Tibial nerve (tissue), 4 donors: ENCODE data around the gene PLD3.

Experiments used
- EP300 ChIP-seq, 2 donors: sonication (generic); formaldehyde crosslinking; IDR thresholded peaks; one replicate each; pipeline ENCODE4 v1.6.1; 2017; ENCODE audit warnings: antibody characterized with exemption in 2 of 2, mild to moderate bottlenecking in 1 of 2
- POLR2A ChIP-seq, 2 donors: fragments of 450-650 bp; IDR thresholded peaks; one replicate each; pipeline ENCODE4 v1.6.1; 2017; ENCODE audit warnings: antibody characterized with exemption in 2 of 2, mild to moderate bottlenecking in 2 of 2, moderate library complexity in 2 of 2
- TF ChIP-seq, protein P1 (sequence below), 5 experiments: fragments of 200-600 bp in 3 of 5; fragments of 450-650 bp in 2 of 5; sonication (generic) in 3 of 5; IDR thresholded peaks; one replicate each; pipeline ENCODE4 v1.5.1; 2016 to 2019; ENCODE audit warnings: antibody characterized with exemption in 5 of 5, mild to moderate bottlenecking in 3 of 5, moderate library complexity in 2 of 5

DNA sequence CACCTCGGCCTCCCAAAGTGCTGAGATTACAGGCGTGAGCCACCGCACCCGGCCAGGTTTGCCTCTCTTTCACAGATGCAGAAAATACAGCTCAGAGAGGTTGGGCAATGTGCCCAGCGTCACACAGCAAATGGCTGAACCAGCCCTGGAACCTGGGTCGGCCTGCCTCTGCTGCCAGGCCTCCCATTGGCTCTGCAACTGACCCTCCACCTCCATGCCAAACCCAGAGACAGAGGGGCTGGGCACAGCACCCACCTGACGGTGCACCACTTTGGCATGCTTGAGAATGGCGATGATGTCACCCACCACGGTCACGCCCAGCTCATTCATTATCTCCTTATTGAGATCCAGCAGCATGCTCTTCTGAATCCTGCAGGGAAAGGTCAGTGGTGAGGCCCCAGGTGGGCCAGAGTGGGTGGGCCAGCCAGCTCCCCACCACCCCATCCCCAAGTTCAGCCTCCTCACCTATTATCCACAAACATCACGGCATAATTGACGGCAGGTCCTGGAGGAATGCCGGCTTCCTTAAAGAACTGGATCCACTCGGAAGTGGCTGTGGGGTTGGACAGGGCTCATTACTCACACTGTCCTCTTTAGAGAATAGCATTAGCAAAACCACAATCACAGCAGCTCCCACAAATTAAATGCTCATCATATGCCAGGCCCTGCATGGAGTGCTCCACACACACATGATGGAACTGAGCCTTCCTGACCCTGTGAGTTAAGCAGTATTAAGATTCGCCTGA lies 12.5 kb upstream of the PLD3 start:
- TF ChIP-seq, protein P1, sequence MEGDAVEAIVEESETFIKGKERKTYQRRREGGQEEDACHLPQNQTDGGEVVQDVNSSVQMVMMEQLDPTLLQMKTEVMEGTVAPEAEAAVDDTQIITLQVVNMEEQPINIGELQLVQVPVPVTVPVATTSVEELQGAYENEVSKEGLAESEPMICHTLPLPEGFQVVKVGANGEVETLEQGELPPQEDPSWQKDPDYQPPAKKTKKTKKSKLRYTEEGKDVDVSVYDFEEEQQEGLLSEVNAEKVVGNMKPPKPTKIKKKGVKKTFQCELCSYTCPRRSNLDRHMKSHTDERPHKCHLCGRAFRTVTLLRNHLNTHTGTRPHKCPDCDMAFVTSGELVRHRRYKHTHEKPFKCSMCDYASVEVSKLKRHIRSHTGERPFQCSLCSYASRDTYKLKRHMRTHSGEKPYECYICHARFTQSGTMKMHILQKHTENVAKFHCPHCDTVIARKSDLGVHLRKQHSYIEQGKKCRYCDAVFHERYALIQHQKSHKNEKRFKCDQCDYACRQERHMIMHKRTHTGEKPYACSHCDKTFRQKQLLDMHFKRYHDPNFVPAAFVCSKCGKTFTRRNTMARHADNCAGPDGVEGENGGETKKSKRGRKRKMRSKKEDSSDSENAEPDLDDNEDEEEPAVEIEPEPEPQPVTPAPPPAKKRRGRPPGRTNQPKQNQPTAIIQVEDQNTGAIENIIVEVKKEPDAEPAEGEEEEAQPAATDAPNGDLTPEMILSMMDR (IDR thresholded peaks at IDR 0.05) = no peak
- TF ChIP-seq EP300 (IDR thresholded peaks at IDR 0.05) (no peak), POLR2A (IDR thresholded peaks at IDR 0.05) (no peak)
